ENCODE measurements around the gene PSMD9. TPM values are rescaled to one million over a fixed set of nuclear protein-coding genes. Genes with fewer than 3 reads are reported as not detected.

Gene PSMD9
- total RNA-seq, 1 donor from 2014 or later, result 36.6 TPM

DNA sequence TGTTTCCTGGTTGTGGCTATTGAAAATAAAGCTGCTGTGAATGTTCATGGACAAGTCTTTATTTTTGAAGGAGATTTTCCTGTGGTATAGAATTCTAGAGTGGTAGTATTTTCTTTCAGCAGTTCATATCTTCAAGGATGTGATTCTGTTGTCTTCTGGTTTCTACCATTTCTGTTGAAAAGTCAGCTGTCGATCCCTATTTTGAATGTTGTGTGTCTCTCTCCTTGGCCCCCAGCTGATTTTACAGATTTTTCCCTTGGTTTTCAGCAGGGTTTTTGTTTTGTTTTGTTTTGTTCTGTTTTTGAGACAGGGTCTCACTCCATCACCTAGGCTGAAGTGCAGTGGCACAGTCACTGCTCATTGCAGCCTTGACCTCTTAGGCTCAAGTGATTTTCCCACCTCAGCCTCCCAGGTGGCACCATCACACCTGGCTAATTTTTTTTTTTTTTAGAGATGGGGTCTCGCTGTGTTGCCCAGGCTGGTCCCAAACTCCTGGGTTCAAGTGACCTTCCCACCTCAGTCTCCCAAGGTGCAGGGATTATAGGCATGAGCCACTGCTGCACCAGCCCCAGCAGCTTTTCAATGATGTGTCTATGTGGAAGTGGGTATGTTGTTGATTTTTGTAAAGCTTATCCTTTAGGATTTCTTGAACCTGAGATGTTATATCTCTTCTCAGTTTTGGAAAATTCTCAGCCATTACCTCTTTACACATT is 57.9 kb downstream of the PSMD9 start:
- no peak overlapping the region for H3K27ac ChIP-seq
- ATAC-seq, result no peak
- no peaks in the 10 kb centered on the region for H3K36me3 ChIP-seq
- no peaks in the 10 kb centered on the region for H3K4me1 ChIP-seq
- DNase-seq, result no peak
- no peak overlapping the region for H3K4me3 ChIP-seq
- H3K27me3 ChIP-seq (ENCODE audit: low read depth), result no peaks in the 10 kb centered on the region
- TF ChIP-seq, protein P1, sequence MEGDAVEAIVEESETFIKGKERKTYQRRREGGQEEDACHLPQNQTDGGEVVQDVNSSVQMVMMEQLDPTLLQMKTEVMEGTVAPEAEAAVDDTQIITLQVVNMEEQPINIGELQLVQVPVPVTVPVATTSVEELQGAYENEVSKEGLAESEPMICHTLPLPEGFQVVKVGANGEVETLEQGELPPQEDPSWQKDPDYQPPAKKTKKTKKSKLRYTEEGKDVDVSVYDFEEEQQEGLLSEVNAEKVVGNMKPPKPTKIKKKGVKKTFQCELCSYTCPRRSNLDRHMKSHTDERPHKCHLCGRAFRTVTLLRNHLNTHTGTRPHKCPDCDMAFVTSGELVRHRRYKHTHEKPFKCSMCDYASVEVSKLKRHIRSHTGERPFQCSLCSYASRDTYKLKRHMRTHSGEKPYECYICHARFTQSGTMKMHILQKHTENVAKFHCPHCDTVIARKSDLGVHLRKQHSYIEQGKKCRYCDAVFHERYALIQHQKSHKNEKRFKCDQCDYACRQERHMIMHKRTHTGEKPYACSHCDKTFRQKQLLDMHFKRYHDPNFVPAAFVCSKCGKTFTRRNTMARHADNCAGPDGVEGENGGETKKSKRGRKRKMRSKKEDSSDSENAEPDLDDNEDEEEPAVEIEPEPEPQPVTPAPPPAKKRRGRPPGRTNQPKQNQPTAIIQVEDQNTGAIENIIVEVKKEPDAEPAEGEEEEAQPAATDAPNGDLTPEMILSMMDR (IDR thresholded peaks at IDR 0.05), result no peak
- intact Hi-C loops (cut with DNase I), result no loop called here
- no peaks in the 10 kb centered on the region for H3K9me3 ChIP-seq

DNA sequence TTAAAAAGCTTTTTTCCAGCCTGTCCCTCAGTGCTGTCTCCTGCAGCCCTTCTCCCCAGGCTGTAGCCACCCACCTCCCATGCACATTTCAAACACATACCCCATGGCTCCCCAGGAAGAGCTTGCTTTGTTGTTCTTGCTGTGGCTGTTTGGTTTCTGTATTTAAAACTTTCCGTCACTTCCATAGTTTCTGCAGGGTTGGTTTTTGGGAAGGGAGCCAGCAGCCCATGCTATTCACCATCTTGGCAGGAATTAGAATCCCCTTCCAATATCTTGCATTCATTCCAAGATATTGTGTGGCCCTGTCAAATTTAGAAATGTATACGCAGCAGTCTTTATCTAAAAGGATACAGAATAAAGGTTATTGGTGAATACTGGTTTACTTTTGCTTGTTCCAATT is 59.4 kb downstream of the PSMD9 start:
- Histone ChIP-seq H3K4me1 (no peaks in the 10 kb centered on the region), H3K27me3 (ENCODE audit: low read depth) (no peaks in the 10 kb centered on the region), H3K27ac (no peak overlapping the region), H3K36me3 (no peaks in the 10 kb centered on the region), H3K4me3 (no peak overlapping the region), H3K9me3 (no peaks in the 10 kb centered on the region)
- intact Hi-C loops (cut with DNase I), result no loop called here
- ATAC-seq, result no peak
- DNase-seq, result no peak
- TF ChIP-seq, protein P1 (IDR thresholded peaks at IDR 0.05), result no peak

DNA sequence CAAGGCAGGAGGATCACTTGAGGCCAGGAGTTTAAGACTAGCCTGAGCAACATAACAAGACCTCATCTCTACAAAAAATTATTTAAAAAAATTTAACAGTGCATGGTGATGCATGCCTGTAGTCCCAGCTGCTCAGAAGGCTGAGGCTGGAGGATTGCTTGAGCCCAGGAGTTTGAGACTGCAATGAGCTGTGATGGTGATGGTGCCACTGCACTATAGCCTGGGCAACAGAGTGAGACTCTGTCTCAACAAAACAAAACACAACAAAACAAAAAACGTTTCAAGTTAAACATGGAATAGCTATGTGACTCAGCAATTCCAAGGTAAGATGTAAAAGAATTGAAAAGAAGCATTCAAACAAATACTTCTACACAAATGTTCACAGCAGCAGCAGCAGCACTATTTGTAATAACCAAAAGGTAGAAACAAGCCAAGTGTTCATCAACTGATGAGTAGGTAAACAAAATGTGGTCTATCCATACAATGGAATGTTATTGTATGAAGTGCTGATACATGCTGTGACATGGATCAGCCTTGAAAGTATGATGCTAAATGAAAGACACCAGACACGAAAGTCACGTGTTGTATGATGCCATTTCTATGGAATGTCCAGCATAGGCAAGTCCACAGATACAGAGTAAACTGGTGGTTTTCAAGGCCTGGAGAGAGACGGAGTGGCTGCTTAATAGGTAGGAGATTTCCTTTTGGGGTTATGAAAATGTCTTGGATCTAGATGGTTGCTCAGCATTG is 61.2 kb downstream of the PSMD9 start:
- intact Hi-C loops (cut with DNase I), result no loop called here
- DNase-seq, result no peak
- Histone ChIP-seq H3K9me3 (no peaks in the 10 kb centered on the region), H3K4me3 (no peak overlapping the region), H3K36me3 (no peaks in the 10 kb centered on the region), H3K27ac (no peak overlapping the region), H3K27me3 (ENCODE audit: low read depth) (no peaks in the 10 kb centered on the region), H3K4me1 (no peaks in the 10 kb centered on the region)
- no peak for ATAC-seq
- TF ChIP-seq, protein P1 (IDR thresholded peaks at IDR 0.05), result no peak

DNA sequence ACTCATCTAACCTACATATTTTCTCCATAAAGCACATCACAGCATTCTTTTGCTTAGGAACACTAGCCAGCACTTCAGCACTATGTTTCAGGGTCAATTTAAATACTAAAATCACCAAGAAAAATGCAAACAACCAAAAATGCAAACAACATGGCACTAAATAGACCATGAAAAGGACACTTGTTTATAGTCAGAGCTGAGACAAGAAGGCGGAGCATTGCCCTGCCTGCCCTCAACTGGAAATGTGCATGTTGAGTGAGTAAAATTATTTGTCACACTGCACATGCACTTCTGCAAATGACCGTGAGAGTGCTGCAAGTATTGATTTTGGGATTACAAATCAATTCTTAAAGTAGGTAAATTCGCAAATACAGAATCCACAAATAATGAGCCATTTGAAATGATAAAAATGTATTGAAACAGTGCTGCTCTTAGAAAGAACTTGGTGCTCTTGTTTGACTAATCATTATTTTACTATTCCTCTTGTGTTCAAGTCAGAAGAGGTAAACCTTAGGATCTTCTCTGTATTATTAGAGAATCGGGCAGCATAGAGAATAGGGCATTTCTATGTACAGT is 64.6 kb downstream of the PSMD9 start:
- Histone ChIP-seq H3K27me3 (ENCODE audit: low read depth) (peaks cover 3% of the 10 kb centered on the region), H3K4me3 (no peak overlapping the region), H3K4me1 (no peaks in the 10 kb centered on the region), H3K36me3 (no peaks in the 10 kb centered on the region), H3K27ac (no peak overlapping the region), H3K9me3 (no peaks in the 10 kb centered on the region)
- intact Hi-C loops (cut with DNase I), result no loop called here
- TF ChIP-seq, protein P1 (IDR thresholded peaks at IDR 0.05), result no peak
- no peak for ATAC-seq
- no peak for DNase-seq

DNA sequence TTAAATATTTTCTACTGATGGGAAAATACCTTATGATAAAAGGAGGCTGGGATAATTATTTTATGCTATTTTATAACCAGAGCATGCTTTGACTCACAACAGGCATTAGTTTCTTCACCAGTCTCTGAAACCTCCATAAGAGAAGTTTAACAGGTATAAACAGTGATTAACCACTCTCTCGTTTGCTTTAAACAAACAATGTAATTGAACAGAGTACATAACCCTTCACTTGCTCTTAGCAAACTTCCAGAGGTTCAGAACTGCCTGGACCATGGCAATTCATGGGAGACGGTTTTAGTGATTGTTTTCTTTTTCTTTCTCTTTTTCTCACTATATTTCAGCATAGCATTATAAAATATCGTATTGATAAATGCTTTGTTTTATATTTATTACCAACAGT is 65.1 kb downstream of the PSMD9 start:
- Histone ChIP-seq H3K27me3 (ENCODE audit: low read depth) (peaks cover 3% of the 10 kb centered on the region), H3K27ac (no peak overlapping the region), H3K4me1 (no peaks in the 10 kb centered on the region), H3K36me3 (no peaks in the 10 kb centered on the region), H3K9me3 (no peaks in the 10 kb centered on the region), H3K4me3 (no peak overlapping the region)
- TF ChIP-seq, protein P1 (IDR thresholded peaks at IDR 0.05), result no peak
- ATAC-seq, result peak; percentile 73 to 89
- no peak for DNase-seq
- intact Hi-C loops (cut with DNase I), result no loop called here
